Stimulated activated CD4-positive, alpha-beta T cell treated with anti-CD3 and anti-CD28 coated beads, Interleukin-4, amount 100 ng/mL, for 48 hours (primary cell): ENCODE results near the gene HMBS.
"Not testable (repeated sequence)": the region's sequence is repeated elsewhere in the genome, so short reads cannot be mapped to it uniquely, and the experiment has no call there.

Source experiments
- DNase-seq, 2 donors: peaks; one replicate each; pipeline ENCODE4 v3.0.0-alpha.2; 2020; ENCODE audit warnings: low read depth in 2 of 2

The HMBS gene

GRCh38 chr11:119084663-119085436 is at the start of gene HMBS:
HMBS (plus strand) TSS chr11:119084881; CDS start chr11:119085034, 153 bp downstream.
- peak; percentile 86 to 89 for DNase-seq

GRCh38 chr11:119038884-119039283 is 45.8 kb upstream of the HMBS start:
- DNase-seq = no peak

GRCh38 chr11:119039471-119039870 is 45.2 kb upstream of the HMBS start:
- DNase-seq = not testable (repeated sequence)

GRCh38 chr11:119041821-119042514 is 42.7 kb upstream of the HMBS start:
- DNase-seq = no peak

GRCh38 chr11:119042927-119043326 is 41.8 kb upstream of the HMBS start:
- DNase-seq = no peak

- no peak for DNase-seq
Measured at GRCh38 chr11:119044708-119045107, 40.0 kb upstream of the HMBS start.

GRCh38 chr11:119046489-119046888 is 38.2 kb upstream of the HMBS start:
- DNase-seq = no peak

- no peak for DNase-seq
Measured at GRCh38 chr11:119047205-119047604, 37.5 kb upstream of the HMBS start.

GRCh38 chr11:119048644-119049043 is 36.0 kb upstream of the HMBS start:
- DNase-seq = no peak

- no peak for DNase-seq
Measured at GRCh38 chr11:119049081-119049480, 35.6 kb upstream of the HMBS start.

- DNase-seq = no peak
Measured at GRCh38 chr11:119051440-119052162, 33.1 kb upstream of the HMBS start.

GRCh38 chr11:119052163-119052814 is 32.4 kb upstream of the HMBS start:
- no peak for DNase-seq

GRCh38 chr11:119054418-119054817 is 30.3 kb upstream of the HMBS start:
- no peak for DNase-seq

- no peak for DNase-seq
Measured at GRCh38 chr11:119055901-119056300, 28.8 kb upstream of the HMBS start.

GRCh38 chr11:119056421-119056999 is 28.2 kb upstream of the HMBS start:
- peak; percentile 15 to 24 for DNase-seq

GRCh38 chr11:119057000-119057769 is 27.5 kb upstream of the HMBS start, which contains the start of gene HYOU1:
HYOU1 (minus strand) TSS chr11:119057205; CDS start chr11:119056160, 1,045 bp downstream.
- DNase-seq = peak; percentile 99

GRCh38 chr11:119059128-119059527 is 25.6 kb upstream of the HMBS start:
- DNase-seq = not testable (repeated sequence)

GRCh38 chr11:119061256-119061655 is 23.4 kb upstream of the HMBS start:
- no peak for DNase-seq

- no peak for DNase-seq
Measured at GRCh38 chr11:119062779-119063178, 21.9 kb upstream of the HMBS start.

GRCh38 chr11:119065369-119065768 is 19.3 kb upstream of the HMBS start:
- DNase-seq = peak in 1 of 2 donors; percentile 25
